ENCODE data around the gene ZNF705A.

DNA sequence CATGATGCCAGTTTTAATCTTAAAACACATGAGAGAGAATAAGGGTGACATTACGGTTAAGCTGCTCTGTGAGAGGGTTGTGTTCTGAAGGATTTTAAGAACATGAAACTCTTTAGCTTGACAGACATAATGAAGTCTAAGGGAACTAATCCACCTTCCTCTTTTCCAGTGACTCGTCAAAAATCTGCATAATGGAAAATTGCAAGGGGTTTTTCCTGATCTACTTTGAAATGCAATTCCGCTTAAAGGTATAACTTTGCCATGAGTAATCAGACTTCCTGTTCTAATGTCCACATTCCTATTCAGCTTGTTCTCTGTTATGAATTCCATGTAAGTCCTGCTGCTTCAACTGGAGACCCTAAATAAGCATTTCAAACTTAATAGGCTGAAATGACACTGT, at the start of gene ZNF705A:
- TF ChIP-seq, protein P1, sequence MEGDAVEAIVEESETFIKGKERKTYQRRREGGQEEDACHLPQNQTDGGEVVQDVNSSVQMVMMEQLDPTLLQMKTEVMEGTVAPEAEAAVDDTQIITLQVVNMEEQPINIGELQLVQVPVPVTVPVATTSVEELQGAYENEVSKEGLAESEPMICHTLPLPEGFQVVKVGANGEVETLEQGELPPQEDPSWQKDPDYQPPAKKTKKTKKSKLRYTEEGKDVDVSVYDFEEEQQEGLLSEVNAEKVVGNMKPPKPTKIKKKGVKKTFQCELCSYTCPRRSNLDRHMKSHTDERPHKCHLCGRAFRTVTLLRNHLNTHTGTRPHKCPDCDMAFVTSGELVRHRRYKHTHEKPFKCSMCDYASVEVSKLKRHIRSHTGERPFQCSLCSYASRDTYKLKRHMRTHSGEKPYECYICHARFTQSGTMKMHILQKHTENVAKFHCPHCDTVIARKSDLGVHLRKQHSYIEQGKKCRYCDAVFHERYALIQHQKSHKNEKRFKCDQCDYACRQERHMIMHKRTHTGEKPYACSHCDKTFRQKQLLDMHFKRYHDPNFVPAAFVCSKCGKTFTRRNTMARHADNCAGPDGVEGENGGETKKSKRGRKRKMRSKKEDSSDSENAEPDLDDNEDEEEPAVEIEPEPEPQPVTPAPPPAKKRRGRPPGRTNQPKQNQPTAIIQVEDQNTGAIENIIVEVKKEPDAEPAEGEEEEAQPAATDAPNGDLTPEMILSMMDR (IDR thresholded peaks at IDR 0.05) = no peak
- no peak for TF ChIP-seq ZFX (IDR thresholded peaks at IDR 0.05; ENCODE audit: borderline replicate concordance)
